ENCODE results near the gene PLAGL1.
"Not testable (repeated sequence)": the region's sequence is repeated elsewhere in the genome, so short reads cannot be mapped to it uniquely, and the experiment has no call there.

Gene PLAGL1

DNA sequence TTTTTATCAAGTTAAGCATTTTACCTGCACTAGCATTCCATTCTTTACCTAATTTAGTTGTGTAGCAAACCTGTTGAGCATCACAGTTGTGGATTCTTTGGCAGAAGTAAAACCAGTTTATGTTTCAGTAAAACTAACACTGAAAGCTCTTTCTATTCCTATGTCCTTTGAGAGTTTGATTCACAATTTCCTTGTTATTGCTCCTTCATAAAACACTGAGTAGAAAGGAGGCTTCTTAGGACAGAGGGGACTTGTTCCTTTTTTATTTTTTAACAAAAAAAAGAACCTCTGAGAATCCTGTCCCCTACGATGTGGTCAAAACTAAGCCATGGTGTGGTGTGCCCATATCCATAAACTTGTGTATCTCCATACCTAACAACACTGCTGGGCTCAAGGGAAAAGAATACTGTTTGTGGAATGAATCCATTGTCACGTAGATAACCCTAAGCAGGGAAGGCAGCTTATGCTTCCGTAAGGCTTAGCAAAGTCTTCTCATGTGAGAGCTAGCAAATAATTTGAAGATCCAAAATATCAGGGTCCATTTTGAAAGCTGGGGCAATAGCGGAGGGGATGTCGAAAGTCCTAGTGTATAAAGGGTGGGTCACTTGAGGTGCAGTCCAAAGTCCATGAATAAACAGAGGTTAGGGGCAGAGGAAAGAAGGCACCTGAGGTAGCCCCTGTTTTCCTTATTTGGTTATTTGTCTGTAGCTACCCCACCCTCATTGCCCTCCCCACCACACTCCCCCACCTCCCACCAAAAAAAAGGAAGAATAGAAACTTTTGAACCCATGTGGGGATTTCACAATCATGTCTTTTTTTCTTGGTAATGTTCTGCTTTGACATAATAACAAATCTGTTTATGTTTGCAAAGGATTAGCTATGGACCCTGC, 71.0 kb downstream of the PLAGL1 start:
- DNase-seq, result no peak

DNA sequence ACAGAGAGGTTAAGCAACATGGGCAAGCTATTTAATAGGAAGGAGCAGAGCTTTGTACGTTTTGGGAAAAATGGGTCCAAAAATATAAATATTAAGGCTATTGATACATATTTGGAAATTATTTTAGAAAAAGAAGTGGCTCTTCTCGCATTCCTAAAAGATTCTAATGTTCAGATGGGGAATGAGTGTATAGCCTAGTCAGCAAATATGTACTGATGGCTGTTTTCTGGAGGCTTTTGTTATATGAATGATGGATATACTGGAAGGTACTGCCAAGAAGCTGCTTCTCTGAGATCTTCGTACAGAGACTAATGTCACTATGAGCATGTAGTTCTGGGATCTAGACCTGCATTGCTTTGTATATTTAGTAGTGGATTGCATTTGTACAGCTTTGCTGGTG, 71.7 kb downstream of the PLAGL1 start:
- no peak for DNase-seq

DNA sequence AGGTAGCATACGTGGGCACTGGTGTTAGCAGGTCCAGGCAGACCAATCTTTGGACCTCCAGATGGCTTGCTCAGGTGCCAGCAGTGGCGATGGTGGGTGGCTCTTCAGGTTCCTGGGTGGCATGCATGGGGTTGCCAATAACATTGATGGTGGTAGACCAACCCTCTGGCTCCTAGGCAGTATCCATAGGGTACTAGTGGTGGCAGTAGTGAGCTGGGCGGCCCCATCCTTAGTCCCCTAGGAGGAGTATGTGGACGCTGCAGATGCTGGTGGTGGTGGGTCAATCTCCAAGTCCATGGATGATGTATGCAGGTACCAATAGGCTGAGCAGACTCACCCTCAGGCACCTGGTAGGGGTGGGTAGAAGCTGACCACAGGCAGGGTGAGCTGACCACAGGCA, 73.2 kb downstream of the PLAGL1 start:
- DNase-seq, result no peak

DNA sequence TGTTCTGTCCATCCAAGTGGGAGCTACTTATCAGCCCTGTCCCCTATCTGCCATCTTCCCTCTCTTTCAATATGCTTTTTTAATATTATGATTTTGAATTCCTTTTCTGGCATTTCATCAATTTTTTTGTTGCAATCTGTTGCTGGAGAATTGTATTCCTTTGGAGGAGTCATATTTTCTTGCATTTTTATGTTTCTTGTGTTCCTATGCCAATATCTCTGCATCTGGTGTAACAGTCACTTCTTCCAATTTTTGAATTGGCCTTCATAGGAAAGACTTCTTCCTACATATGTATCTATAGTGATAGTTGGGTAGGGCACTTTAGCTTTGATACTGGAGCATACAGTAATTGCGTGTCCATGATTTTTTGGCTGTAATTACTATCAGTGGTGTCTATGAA, 73.7 kb downstream of the PLAGL1 start:
- no peak for DNase-seq

DNA sequence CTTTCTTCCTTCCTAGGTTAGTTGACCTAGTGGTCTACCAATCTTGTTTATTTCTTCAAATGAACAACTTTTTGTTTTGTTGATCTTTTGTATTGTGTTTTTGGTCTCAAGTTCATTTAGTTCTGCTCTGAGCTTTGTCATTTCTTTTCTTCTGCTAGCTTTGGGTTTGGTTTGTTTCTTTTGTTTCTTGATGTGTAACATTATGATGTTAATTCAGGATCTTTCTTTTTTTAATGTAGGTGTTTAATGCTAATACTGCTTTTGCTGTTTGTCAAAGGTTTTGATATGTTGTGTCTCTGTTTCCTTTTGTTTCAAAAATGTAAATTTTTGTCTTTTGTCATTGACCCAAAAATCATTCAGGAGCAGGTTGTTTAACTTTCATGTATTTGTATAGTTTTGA, 78.1 kb downstream of the PLAGL1 start:
- DNase-seq, result no peak

DNA sequence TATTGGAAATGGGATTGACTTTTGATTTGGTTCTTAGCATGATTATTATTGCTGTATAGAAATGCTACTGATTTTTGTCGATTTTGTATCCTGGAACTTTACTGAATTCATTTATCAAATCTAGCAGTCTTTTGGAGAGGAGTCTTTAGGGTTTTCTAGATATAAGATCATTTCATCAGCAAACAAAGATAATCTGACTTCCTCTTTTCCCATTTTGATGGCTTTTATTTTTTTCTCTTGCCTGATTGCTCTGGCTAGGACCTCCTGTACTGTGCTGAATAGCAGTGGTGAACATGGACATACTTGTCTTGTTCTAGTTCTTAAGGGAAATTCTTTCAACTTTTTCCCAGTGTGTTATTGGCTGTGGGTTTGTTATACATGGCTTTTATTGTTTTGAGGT, 79.2 kb downstream of the PLAGL1 start:
- no peak for DNase-seq

DNA sequence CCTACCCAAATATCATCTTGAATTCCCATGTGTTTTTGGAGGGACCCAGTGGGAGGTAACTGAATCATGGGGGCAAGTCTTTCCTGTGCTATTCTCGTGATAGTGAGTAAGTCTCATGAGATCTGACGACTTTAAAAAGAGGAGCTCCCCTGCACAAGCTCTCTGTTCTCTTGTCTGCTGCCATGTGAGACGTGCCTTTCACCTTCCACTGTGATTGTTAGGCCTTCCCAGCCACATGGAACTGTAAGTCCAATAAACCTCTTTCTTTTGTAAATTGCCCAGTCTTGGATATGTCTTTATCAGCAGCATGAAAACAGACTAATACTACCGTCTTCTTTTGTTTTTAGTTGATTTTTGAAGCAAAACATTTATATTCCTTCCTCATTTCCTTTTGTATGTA, 91.0 kb downstream of the PLAGL1 start:
- not testable (repeated sequence) for DNase-seq

DNA sequence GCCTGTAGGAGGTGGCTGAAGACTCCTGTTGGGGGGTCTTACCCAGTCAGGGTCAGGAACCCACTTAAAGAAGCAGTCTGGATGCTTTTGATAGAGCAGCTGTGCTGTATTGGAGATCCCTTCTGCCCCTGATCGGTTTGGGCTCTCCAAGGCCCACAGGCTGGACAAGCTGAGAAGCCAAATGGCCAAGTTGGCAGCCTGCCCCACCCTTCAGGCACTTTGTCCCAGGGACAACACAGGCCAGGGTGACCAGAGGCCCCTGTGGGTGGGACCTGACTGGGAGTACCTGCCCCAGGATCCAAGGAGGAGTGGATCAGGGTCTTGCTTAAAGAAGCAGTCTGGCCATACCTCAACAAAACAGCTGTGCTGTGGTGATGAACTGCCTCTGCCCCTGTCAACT, 95.4 kb downstream of the PLAGL1 start:
- no peak for DNase-seq

DNA sequence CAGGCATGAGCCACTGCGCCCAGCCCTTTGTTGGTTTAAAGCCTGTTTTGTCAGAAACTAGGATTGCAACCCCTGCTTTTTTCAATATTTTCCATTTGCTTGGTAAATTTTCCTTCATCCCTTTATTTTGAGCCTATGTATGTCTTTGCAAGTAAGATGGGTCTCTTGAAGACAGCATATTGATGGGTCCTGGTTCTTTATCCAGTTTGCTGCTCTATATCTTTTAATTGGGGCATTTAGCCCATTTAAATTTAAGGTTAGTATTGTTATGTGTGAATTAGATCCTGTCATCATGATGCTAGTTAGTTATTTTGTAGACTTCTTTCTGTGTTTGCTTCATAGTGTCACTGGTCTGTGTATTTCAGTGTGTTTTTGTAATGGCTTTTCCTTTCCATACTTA, 97.0 kb downstream of the PLAGL1 start:
- DNase-seq, result no peak

DNA sequence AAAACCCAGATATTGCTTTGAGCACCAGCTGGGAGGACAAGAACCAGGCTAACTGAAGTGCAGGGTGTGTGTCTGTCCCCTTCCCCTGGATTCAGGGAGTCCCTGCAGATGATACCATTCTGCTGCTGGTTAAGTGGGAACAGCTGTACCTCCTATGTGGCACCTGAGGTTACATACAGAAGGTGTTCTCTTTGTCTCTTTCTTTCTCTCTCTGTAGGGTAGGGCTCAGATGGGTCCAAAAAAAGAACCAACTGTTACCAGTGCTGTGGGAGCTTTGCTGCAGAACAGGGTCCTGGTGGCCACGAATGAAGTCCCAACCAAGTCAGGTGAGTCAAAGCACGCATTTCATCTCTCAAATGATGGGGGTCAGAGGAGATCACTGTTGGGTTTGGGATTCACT, 105.2 kb downstream of the PLAGL1 start:
- DNase-seq, result no peak

DNA sequence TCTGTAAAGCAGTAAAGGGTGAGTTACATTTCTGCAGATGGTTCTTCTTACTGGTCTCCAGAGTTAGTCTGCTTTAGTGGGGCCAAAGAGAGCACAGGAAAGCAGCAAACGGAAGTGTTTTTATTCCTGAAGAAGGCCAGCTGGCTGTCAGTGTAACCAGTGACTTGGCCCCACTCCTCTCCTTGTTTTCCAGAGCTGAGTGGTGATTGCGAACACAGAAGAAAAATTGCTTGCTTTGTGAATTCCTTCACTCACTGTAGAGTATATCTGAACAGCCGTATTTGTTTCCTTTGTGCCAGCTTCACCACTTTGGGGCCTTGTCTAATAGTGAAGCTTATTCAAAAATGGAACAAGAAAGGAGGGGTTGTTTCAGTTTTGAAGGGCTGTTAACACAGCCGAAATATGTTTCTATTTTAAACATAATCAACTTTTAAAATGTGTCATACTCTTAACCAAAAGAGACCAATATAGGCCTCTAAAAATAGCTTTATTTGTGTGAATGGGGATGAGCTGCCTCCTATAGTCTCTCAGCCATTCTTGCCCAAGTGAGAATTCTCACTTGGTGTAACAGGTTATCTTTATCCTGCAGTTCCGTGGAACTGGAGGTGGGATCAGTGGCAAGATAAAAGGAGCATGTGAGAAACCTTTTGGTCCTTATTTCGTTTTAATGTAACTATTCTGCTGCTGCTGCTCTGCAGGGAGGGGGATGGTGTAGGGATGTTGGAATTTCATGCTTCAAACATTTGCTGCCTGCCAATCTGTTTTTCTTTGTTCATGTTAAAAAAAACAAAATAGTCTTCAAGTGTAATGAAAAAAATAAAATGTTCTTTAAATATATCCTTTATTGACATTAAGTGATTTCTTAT, 105.9 kb downstream of the PLAGL1 start:
- DNase-seq, result peak; percentile 8

DNA sequence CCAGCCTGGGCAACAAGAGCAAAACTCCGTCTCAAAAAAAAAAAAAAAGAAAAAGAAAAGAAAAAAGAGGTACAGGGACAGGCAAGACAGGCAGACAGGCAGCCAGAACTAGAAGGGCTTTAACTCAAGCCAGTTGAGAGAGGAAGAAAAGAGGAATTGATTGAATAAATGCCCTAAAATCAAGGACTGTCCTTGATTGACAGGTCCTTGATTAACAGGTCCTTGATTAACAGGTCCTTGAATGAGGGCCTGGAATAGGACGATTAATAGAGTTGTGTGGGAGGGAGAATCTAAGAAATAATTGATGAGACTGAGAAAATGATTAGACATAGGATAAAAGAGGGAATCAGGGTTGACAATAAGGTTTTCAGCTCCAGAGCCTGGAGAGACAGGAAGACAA, 107.7 kb downstream of the PLAGL1 start:
- DNase-seq, result no peak

DNA sequence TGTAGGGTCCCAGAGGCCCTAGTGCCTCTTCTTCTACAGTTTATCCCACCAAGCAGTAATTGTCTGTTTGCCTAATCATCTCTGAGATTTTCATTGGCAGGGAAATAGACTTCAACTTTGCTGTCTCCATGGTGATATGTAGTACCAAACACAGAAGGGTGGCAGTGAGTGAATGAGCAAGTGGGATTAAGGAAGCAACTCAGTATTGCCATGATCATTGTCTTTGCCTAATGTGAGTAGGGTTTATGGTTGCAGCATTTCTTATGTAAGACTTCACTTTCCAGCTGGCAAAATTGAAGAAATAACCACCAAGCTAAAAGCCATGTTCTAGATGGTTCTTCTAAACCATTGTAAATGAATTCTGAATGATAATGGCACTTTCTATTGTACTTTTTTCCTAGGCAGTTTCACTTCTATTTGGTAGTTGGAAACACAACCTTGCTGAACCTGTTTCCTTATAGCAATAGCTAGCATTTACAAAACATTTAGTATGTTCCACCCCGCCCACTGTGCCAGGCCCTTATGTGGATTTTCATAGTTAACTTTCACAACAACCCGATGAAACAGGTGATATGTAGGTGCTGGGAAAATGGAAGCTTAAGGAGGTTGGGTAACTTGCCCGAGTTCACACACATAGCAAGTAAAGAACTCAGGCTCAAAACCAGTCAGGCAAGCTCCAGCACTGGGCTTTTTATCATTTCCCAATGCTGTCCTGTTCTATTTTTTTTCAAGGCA, 111.8 kb downstream of the PLAGL1 start:
- DNase-seq, result no peak

DNA sequence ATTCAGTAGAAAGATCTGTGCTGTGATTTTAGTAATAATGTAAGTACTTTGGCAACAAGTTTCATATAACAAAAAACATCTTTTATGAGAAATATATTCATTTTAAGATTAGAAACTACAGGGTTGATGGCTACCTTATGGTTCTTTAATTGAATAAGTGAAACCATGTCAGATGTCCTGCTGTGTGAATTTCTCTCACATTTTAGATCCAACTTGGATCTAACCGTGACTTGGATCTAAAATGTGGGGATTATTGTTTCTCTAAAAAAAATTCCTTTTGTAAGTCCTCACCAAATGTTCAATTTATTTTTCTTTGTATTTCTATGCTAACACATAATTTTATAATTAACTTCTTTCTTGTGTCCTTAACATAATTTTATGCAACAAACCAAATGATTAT, 113.4 kb downstream of the PLAGL1 start:
- no peak for DNase-seq

Data from fibroblast of skin of back (primary cell).